Mammary epithelial cell (primary cell): ENCODE measurements around the gene FKBP2.

Source experiments
- CTCF ChIP-seq, 2 donors: IDR thresholded peaks in 1 of 2; conservative IDR thresholded peaks in 1 of 2; 2 replicates each; pipeline ENCODE4 v1.5.1; 2011 to 2012; ENCODE audit warnings: inconsistent platforms in 2 of 2, low read length in 2 of 2, mild to moderate bottlenecking in 2 of 2, control low read depth in 1 of 2, low read depth in 1 of 2; ENCODE audit not compliant: insufficient read depth in 1 of 2; ENCODE audit errors: extremely low read depth in 1 of 2
- EZH2 ChIP-seq: IDR thresholded peaks from 2 replicates; pipeline ENCODE4 v1.6.1; 2012; ENCODE audit warnings: low read length, inconsistent platforms, borderline replicate concordance

GRCh38 chr11:64238999-64239398 is 1.9 kb upstream of the FKBP2 start:
- TF ChIP-seq CTCF (conservative IDR thresholded peaks at IDR 0.05 in 1 of 2, IDR thresholded peaks at IDR 0.05 in 1 of 2; ENCODE audit: extremely low read depth in 1 of 2, insufficient read depth in 1 of 2, low read depth in 1 of 2, low read length in 2 of 2) (no peak), EZH2 (no peak)
